Suppressor macrophage (primary cell): Measurements from ENCODE around the gene PLVAP.
"Not testable (repeated sequence)": the region's sequence is repeated elsewhere in the genome, so short reads cannot be mapped to it uniquely, and the experiment has no call there.

Experiments used
- DNase-seq, 4 experiments: peaks; one replicate each; pipeline ENCODE4 v3.0.0-alpha.2; 2020 to 2022

Gene PLVAP

DNA sequence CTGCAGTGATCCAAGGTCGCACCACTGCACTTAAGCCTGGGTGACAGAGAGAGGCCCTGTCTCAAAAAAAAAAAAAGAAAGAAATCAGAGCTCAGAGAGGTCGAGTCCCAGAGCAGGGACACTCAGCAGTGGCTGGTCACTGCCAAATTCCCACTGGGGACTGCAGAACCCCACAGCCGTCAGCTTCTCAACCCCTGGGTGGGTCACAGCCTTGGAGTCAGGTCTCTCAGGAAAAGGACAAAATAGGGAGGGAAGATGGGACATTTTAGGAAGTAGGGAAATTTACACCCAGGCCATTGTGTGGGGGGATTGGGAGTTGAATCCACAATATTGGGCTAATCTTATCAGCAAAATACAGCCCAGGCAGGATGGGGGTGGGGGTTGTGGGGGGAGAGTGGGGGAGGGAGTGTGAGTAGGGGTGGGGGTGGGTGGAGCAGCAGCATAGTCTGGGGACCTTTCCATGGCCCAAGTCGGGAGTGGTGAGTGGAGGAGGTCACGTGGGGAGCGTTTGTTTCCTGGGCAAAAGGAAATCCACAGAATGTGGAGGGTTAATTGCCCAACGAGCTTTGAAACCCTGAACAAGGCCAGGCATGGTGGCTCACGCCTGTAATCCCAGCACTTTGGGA lies 21.9 kb upstream of the PLVAP start:
- DNase-seq: no peak

DNA sequence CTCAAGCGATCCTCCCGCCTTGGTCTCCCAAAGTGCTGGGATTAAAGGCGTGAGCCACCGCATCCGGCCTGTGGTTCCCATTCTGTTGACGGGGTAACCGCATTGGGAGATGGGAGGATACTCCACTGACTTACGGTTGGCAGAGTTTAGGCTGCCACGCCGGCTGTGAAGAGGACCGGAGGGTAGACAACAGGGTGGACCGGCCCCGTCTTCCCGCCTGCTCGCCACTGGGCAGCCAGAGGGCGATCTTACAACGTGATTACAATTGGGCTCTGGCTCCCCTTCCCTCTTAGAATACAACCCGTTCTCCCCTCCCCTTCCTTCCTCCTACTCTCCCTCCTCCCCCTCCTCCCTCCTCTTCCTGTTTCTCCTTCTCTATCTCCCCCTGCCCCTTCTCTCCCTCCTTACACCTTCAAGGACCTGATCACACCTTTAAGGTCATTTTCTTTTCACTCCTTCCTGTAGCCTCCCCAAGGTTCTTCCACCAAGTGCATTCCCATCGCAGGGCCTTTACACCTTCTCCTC lies 17.8 kb upstream of the PLVAP start:
- peak; percentile 52 to 86 (median 70) for DNase-seq

DNA sequence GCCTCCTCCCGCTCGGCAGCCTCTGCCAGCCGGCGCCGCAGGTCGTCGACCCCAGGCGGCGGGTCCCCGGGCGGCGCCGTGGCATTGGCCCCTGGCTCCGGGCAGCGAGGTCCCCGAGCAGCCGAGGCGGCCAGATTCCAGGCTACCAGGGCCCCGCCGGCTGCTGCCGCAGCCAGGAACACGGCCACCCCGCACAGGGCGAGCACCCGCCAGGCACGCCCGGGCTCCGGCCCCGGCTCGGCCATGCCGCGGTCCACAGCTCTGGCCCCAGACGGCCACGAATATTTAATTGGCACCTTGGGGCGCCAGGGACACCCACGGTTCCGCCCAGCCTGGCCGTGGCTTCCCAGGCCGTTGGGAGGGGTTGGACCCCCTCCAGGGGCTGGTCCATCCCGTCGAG lies 16.8 kb upstream of the PLVAP start, which contains the start of gene CCDC194:
Gene CCDC194 (minus strand): TSS at position 283 of the 400 bp plus-strand sequence. CDS start 38 bp downstream, at position 245.
- no peak for DNase-seq

DNA sequence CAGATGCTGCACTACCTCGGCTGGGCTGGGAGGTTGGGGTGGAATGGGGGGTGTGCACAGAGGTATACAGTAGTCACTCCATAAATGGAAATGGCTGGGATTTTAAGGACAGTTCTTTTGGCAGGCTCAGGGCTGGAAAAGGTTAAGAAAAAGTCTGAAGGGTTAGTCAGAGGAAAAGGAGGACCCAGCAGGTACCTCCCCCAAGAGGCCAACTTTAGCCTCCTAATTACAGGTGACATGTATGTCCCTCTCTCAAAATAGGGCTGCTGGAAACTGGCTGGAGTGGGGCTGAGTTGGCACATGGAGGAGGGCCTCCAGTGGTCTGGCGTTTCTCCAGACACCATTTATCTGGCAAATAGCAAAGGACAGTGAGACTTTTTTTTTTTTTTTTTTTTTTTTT lies 15.9 kb upstream of the PLVAP start:
- DNase-seq: no peak

DNA sequence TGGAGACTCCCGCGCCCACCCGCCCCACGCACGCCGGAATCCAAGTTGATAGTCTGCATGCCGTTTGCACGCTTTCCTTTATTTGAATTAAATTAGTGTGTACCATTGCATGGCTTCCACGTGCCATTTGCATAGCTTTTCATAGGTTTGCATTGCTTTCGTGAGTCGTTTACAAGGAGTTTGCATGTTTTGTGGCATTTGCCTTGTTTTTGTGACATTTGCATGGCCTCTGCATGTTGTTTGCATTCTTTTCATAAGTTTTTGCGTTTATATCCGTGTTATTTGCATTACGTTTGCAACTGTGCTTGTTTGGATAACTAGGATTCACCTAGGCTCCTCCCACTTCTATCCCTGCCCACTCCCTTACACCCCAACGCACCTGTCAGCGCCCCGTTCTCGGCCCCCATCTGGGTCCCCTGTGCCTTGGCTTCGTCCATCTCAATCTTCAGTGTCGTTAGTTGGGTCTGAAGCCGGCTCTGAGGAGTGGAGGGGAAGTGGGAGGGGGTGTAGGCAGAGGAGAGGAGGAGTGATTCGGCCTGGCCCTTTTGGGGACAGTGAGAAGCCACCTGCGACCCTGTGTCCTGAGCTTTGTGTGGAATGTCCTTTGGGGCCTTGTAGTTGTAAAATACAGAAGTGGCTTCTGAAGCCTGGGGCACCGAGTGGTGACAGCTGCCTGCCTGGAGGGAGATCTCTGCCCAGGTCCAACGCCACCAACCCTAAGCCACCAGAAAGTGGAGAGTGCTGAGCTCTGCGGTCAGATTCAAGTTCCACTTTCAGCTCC lies 14.4 kb upstream of the PLVAP start:
- peak; percentile 48 to 77 (median 66) for DNase-seq

DNA sequence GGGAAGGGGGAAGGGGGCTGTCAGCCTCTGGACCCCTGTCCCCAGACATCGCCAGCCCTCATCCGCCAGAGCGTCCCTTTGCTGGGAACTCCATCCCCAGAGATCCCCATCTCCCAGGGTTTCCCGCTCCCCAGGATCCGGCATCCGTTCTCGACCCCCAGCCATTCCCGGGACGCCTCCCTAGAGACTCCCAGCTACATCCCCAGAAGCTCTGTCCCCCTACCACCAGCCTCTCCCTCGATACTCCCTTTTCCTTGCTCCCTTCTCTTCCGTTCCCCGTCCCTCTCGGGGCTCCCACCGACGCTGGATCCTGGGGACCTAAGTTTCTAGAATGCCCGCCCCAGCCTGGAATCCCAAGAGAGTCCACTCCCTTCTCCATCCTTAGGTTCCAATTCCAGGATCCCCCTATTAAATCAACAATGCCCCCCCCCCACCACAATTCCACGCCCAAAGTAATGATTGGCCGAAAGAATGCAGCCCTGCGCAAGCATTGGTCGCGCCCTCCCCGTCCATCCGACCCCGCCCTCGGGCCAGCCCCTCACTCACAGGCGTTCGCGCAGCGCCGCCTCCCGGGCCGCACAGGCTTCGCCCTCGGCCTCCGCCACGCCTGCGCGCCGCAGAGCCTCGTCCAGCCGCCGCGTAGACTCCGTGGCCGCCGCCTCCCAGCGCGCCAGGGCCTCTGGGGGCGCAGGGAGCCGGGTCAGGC lies 13.7 kb upstream of the PLVAP start:
- DNase-seq: peak; percentile 91 to 98 (median 94)

DNA sequence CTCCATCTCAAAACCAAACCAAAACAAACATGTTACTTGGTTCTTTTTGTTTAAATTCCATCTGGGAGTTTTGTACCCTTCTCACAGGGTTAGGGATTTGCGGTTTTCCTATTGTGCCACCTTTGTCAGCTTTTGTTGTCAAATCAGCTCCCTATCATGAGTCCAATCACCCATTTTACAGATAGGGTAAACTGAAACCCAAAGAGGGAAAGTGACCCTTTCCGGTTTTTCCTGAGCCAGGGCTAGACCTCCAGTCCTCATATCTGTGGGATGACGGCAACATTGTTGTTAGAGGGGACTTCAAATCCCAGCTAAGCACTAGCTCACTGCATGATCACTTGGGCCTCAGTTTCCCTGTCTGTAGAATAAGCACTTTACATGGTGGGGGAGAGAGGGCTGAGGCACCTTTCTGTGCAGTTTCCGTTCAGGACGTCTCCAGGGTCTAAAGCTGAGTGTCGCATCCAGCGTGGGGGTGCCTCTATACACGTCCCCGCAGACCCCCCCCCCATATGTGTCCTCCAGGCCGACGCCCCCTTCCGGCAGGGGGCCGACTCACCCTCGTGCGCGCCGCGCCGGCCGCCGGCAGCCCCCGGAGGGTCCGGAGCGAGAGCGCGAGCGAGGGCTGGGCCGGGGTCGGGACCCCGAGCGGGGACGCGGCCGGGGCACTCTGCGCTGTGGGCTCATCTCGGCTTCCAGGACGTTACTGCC lies 13.0 kb upstream of the PLVAP start:
- no peak for DNase-seq

DNA sequence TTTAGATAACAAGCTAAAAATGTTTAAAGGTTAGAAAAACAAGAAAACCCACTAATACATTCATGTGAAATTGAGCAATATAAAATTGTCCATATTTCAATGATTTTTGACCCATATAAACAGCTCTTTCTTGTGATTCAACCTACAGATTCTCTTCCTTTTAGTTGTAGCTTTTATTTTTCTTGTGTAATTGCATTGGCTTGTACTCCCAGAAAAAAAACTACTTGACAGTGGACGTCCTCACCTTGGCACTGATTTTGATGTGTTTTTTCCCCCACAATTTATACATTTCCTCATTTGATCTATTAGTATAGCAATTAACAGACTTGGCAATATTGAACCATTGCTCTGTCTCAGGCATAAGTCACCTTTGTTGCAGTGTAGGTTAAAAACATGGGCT lies 12.1 kb upstream of the PLVAP start:
- DNase-seq: no peak

DNA sequence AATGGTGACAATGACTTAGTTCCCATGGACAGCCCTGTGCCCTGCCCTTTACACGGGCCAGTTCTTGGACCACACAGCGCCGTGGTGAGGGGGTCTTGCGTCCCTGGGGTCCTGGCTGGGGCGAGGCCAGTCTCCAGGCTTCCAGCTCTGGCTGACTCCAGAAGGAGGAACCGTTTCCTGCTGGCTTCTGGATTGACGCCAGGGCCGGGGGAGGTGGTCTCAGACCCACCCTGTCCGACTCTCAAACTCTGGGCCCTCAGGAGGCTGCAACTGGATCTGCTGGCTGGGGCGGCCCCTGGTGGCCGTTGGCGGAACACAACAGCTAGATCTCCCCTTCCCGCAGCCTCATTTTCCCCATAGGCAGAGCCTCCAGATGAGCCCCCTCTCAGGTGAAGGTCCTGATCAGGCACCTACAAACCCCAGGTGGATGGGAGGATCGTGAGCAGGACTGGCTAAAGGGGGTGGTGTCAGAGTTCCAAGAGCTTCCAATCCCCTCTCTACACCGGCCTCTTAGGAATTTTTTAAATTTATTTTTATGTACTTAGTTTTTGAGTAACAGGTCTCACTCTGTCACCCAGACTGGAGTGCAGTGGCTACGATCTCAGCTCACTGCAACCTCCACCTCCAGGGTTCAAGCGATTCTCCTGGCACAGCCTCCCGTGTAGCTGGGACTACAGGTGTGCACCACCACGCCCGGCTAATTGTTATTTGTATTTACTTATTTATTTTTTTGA lies 8.9 kb upstream of the PLVAP start:
- DNase-seq: peak; percentile 67 to 88 (median 78)

DNA sequence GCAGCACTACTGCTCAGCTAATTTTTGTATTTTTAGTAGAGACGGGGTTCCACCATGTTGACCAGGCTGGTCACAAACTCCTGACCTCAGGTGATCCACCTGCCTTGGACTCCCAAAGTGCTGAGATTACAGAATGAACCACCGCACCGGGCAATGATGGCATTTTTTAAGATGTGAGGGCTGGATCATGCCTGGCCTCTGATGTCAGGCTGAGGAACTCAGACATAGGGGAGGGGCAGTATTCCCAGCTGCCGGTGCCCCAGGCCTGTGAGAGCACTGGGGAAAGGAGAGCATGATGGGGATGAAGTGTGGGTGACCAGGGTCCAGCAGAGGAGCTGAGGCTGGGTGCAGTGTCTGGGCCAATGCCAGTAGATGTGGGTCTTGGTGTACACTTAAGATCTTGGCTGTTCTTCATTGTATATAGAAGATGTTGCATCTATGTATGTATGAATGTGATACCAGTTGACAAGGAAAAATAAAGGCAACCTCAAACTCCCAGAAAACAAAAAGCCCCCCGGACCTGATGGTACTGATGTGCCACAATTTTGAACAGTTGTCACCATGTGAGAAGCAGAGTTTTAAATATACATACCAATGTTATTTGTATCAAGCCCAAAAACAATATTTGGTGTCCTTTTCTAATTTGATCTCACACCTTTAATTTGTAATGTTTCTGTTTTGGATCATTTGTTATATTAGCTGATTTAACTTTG lies 3.4 kb upstream of the PLVAP start:
- DNase-seq: no peak

DNA sequence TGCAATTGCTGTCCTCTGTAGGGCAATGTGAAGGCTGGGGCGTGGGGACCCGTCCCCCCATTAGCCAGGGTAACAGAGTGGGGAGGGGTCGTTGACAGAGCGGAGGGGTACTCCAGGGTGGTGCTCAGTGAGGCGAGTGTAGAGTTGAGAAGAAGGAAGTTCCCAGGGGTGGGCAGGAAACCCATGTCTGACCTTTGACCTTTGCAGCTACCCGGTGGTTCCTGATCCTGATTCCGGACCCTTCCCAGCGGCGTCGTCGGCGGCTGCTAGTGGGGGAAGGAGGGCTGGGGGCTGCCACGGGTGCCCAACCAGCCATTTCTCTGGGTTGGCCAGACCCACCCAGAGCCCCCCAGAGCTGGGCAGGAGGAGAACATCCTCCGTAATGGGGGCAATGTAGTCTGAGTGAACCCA lies 2.1 kb upstream of the PLVAP start:
- DNase-seq: peak in 3 of 4 experiments; percentile 37 to 53 (median 50)

DNA sequence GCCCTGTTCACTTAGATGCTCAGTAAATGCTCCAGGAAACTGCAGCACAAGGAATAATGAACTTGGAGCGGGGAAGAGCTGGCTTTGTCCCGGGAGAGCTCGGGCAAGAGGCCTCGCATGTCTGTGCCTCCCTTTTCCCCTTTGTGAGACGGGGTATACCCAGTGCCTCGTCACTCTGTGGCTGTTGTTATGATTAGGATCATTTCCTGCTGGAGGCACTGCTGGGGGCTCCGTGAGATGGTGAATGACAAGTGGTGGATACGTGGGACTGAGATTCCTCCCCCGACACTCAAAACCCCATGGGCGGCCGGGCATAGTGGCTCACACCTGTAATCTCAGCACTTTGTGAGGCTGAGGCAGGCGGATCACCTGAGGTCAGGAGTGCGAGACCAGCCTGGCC lies 1.1 kb upstream of the PLVAP start:
- DNase-seq: no peak

DNA sequence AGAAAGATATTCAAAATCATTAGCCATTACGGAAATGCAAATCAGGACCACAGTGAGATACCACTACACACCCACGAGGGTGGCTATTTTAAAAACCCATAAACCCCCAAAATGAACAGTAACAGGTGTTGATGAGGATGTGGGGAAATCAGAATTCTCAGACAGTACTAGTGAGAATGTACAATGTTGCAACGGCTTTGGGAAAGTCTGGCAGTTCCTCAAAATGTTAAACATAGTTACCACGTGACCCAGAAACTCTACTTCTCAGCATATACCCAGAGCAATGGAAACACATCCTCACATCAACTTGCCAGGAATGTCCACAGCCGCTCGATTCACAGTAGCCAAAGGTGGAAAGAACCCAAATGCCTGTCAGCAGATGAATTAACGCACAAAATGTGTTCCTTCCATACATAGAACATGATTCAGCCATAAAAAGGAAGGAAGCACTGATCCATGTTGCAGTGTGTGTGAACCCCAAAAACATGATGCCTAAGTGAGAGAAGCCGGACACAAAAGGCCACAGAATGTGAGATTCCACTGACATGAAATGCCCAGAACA lies 7.0 kb downstream of the PLVAP start:
- peak; percentile 74 to 91 (median 84) for DNase-seq

DNA sequence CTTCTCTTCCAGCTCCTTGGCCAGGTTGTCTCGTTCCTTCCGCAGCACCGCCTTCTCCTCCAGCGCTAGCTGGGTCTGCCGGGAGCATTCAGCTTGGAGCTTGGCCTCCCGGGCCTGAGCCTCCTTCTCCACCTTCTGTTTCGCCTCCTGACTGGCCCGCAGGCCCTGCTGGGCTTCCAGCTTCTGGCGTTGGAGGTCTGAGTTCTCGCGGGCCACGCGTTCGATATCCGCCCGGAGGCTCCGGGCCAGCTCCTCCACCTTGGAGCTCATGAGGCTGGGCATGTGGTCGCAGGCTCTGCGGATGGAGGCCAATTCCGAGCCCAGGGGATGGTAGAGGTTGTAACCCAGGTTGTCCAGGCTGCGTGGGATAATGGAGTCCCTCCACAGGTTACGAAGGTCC lies 11.8 kb downstream of the PLVAP start:
- no peak for DNase-seq

DNA sequence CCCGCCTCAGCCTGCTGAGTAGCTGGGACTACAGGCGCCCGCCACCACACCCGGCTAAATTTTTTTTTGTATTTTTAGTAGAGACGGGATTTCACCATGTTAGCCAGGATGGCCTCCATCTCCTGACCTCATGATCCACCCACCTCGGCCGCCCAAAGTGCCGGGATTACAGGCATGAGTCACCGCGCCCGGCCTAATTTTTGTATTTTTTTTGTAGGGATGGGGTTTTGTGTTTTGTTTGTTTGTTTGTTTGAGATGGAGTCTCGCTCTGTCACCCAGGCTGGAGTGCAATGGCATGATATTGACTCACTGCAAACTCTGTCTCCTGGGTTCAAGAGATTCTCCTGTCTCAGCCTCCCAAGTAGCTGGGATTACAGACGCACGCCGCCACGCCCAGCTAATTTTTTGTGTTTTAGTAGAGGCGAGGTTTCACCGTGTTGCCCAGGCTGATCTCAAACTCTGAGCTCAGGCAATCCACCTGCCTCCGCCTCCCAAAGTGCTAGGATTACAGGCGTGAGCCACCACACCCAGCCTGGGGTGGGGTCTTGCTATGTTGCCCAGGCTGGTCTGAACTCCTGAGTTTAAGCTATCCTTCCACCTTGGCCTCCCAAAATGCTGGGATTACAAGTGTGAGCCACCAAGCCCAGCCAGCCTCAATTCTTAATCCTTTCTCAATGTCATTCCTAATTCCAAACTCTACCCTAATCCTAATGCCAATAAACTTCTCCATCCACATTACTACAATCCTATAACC lies 13.1 kb downstream of the PLVAP start:
- DNase-seq: not testable (repeated sequence)

DNA sequence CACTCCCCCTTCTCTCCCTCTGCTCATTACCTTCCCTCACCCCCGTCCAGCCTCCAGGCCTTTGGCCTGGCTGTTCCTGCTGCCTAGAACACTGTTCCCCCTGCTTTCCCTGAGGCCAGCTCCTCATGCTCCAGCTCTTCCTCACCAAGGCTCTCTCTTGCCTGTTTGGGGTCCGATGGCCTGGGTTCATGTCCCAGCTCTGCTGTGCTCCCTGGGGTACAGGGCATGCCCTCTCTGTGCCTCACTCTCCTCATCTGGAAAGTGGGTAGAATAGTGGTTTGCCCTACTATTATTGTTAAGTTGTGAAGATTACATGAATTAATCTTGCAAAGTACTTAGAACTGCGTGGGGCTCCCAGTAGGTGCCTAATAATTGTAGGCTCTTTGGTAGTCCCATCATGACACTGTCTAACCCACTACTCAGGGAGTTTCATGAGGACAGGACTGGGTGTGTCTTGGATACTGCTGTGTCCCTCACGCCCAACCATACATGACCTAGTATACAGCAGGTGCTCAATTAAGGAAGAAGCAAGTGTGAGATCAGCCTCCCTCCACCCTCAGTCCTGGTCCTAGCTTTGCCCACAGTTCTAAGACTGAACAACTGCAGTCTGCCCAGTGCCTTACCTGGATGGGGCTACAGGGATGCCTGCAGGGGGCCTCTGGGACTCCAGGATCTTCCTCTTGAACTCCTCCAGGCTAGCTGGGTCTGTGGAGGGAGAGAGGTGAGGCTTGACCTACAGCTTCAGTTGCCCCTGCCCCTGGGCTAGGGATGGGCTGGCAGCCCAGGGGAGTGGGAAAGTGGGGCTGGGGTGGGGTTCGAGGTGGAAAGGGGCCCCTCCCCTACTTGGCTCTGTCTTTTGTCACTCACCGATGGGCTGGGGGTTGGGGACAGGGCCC lies 17.0 kb downstream of the PLVAP start:
- no peak for DNase-seq

DNA sequence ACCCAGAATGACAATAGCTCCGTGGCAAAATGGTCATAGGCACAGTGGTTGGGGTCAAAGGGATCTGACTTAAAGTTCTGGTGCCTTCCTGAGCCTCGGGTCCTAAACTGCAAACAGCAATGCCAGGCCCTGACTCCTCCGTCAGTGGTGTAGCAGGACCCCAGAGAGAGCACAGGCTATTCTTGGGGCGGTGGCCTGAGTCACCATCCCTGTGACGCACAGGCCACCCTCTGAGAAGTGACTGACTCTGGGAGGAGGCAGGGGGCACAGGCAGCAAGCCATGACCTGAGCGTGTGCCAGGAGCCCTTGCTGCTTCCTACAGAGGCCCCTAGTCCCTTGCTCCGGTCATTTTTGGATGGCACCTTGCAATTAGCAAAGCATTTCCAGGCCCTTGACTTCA lies 18.7 kb downstream of the PLVAP start:
- DNase-seq: no peak

DNA sequence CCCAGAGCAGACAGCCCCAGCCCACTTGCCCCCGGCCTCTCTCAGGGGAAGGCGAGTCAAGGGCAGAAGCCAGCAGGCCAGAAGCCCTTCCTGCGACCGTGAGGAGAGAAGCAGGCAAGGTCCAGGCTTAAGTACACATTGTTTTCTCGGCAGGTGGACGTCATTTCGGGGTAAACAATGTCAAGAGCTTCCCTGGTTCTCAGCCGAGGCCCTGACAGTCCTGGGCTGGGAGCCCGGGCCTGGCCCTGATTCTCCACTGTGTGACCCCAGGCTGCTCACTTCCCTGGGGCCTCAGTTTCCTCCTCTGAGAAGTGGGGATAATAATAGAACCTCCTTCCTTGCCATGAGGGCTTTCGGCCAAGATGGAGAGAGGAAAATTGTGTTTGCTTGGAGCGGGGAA lies 19.4 kb downstream of the PLVAP start:
- no peak for DNase-seq

DNA sequence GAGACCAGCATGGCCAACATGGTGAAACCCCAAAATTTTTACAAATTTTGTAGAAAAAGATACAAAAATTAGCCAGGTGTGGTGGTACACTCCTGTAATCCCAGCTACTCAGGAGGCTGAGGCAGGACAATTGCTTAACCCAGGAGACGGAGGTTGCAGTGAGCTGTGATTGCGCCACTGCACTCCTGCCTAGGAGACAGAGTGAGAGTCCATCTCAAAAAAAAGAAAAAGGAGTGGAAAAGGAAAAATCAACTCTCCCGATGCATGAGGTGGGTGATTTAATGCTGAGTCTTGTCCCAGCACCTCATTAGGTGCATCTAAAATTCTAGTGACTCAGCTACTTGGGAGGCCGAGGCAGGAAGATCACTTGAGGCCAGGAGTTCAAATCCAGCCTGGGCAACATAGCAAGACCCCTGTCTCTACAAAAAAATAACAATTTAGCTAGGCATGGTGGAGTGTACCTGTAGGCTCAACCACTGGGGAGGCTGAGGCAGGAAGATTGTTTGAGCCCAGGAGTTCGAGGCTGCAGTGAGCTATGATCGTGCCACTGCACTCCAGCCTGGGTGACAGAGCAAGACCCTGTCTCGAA lies 20.0 kb downstream of the PLVAP start:
- no peak for DNase-seq
